Activated naive CD8-positive, alpha-beta T cell treated with anti-CD3 and anti-CD28 coated beads, Interleukin-2, amount 50 U/mL, for 24 hours (primary cell): ENCODE results near the gene PRXL2C.
"Not testable (repeated sequence)": the region's sequence is repeated elsewhere in the genome, so short reads cannot be mapped to it uniquely, and the experiment has no call there.

Source experiments
- ATAC-seq: fragments of 150-1000 bp; cut with Tn5 transposase; one replicate; pipeline ENCODE4 v1.10.0; 2021
- DNase-seq: peaks from one replicate; pipeline ENCODE4 v3.0.0; 2021
- H3K27ac Mint-ChIP-seq: one replicate; pipeline ENCODE4 v1.8.0; 2021; ENCODE audit warnings: mild to moderate bottlenecking, mixed read lengths
- H3K27me3 Mint-ChIP-seq: one replicate; pipeline ENCODE4 v1.8.0; 2021; ENCODE audit warnings: mixed read lengths
- H3K36me3 Mint-ChIP-seq: one replicate; pipeline ENCODE4 v1.8.0; 2021; ENCODE audit warnings: low read depth, mixed read lengths
- H3K4me1 Mint-ChIP-seq: one replicate; pipeline ENCODE4 v1.8.0; 2021; ENCODE audit warnings: mixed read lengths
- H3K4me3 Mint-ChIP-seq: one replicate; pipeline ENCODE4 v1.8.0; 2021; ENCODE audit warnings: mild to moderate bottlenecking, moderate library complexity, mixed read lengths
- H3K9me3 Mint-ChIP-seq: one replicate; pipeline ENCODE4 v1.8.0; 2021; ENCODE audit warnings: mixed read lengths

Gene PRXL2C, protein sequence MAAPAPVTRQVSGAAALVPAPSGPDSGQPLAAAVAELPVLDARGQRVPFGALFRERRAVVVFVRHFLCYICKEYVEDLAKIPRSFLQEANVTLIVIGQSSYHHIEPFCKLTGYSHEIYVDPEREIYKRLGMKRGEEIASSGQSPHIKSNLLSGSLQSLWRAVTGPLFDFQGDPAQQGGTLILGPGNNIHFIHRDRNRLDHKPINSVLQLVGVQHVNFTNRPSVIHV

DNA sequence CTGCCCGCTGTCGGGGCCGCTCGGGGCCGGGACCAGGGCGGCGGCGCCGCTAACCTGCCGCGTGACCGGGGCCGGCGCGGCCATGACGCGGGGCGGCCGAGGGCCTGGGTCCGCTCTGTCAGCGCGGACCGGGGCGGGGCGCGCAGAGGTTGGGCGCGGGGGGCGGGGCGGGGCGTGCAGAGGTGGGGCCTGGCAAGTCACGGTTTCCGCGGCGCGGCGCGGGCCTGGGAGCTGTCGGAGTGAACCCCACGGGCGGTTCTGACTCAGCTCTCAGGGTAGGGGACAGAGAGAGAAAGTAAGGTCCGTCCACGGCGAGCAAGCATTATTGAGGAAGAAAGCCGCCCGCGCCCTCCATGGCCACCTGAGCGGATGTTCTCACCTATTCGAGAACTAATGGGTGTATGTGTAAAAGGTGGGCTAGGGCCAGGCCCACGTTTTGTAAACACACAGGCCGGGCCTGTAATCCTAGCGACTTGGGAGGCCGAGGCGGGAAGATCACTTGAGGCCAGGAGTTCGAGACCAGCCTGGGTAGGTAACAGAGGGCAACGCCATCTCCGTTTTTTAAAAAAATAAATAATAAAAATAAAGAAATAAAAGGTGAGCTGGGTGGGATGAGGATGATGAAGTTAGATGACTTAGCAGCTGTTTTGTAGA lies at the start of gene PRXL2C:
Gene PRXL2C, minus strand, starts transcription at position 120 of the 654 bp plus-strand sequence. Its CDS starts 36 bp downstream, at position 84.
- Mint-ChIP-seq H3K4me1 (peaks cover 15% of the 10 kb centered on the region), H3K27me3 (no peaks in the 10 kb centered on the region), H3K9me3 (no peaks in the 10 kb centered on the region), H3K36me3 (no peaks in the 10 kb centered on the region), H3K4me3 (peak within 1 kb of the TSS; percentile 84), H3K27ac (peak within 1 kb of the TSS; percentile 77)
- DNase-seq (peak; percentile 81), ATAC-seq (peak; percentile 82)

DNA sequence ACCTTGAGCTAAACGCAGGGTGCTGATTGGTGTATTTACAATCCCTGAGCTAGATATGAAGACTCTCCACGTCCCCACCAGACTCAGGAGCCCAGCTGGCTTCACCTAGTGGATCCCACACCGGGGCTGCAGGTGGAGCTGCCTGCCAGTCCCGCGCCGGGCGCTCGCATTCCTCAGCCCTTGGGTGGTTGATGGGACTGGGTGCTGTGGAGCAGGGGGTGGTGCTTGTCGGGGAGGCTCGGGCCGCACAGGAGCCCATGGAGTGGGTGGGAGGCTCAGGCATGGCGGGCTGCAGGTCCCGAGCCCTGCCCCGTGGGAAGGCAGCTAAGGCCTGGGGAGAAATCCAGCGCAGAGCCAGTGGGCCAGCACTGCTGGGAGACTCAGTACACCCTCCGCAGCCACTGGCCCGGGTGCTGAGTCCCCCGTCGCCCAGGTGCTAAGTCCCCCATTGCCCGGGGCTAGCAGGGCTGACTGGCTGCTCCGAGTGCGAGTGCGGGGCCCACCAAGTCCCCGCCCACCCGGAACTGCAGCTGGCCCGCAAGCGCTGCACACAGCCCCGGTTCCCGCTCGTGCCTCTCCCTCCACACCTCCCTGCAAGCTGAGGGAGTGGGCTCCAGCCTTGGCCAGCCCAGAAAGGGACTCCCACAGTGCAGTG lies 45.7 kb upstream of the PRXL2C start:
- DNase-seq, H3K4me3 Mint-ChIP-seq, H3K4me1 Mint-ChIP-seq, ATAC-seq, H3K27me3 Mint-ChIP-seq, H3K27ac Mint-ChIP-seq: not testable (repeated sequence)
- Mint-ChIP-seq H3K9me3 (peaks cover 45% of the 10 kb centered on the region), H3K36me3 (peaks cover 11% of the 10 kb centered on the region)

DNA sequence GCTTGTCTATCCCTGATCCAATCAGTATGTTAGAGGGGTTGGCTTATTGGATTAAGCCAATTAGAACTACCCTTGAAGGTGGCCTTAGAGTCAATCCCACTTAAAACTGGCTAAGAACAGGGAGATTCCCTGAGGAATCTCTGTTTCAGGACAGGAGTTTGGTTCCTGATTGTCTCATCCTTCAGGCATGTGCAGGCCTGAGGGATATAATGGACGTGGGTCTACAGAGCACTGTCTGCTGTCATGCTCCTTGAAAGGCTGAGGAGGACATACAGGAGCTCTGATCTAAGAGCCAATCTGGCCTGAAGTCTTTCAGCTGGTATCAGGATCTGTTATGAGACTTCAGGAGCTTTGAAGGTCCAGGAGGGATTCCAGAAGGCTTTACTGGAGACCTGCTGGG lies 36.2 kb upstream of the PRXL2C start:
- DNase-seq (no peak), ATAC-seq (no peak)
- H3K4me1 Mint-ChIP-seq = peaks cover 3% of the 10 kb centered on the region
- peaks cover 26% of the 10 kb centered on the region for H3K9me3 Mint-ChIP-seq
- no peak overlapping the region for H3K27ac Mint-ChIP-seq
- H3K27me3 Mint-ChIP-seq = peaks cover 9% of the 10 kb centered on the region
- no peak overlapping the region for H3K4me3 Mint-ChIP-seq
- H3K36me3 Mint-ChIP-seq = peaks cover 7% of the 10 kb centered on the region

GRCh38 chr9:96688745-96689464 lies 33.8 kb upstream of the PRXL2C start:
- ATAC-seq (no peak), DNase-seq (no peak)
- Mint-ChIP-seq H3K36me3 (peaks cover 6% of the 10 kb centered on the region), H3K9me3 (peaks cover 19% of the 10 kb centered on the region), H3K4me3 (no peak overlapping the region), H3K27me3 (peaks cover 8% of the 10 kb centered on the region), H3K27ac (no peak overlapping the region), H3K4me1 (peaks cover 5% of the 10 kb centered on the region)

DNA sequence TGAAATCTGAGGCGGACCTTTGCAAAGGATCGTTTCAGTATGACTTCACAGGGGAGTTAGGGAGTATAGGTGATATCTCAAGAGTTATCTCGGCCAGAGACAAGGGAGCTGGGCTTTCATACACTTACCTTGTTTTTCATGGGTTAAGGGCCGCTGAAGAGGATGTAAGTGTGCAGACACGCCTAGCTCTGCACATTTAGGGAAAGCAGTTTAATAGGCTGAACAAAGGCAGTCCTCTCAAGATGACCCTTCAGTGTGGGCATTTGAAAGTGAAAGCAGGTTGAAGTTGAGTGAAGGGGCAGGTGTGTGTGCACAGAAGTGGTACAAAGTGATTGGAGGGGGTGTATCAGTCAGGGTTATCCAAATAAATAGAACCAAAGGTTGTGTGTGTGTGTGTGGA lies 33.1 kb upstream of the PRXL2C start:
- Mint-ChIP-seq H3K4me1 (peaks cover 5% of the 10 kb centered on the region), H3K36me3 (peaks cover 3% of the 10 kb centered on the region), H3K9me3 (peaks cover 15% of the 10 kb centered on the region), H3K27me3 (peaks cover 8% of the 10 kb centered on the region), H3K4me3 (no peak overlapping the region), H3K27ac (no peak overlapping the region)
- ATAC-seq (no peak), DNase-seq (no peak)

DNA sequence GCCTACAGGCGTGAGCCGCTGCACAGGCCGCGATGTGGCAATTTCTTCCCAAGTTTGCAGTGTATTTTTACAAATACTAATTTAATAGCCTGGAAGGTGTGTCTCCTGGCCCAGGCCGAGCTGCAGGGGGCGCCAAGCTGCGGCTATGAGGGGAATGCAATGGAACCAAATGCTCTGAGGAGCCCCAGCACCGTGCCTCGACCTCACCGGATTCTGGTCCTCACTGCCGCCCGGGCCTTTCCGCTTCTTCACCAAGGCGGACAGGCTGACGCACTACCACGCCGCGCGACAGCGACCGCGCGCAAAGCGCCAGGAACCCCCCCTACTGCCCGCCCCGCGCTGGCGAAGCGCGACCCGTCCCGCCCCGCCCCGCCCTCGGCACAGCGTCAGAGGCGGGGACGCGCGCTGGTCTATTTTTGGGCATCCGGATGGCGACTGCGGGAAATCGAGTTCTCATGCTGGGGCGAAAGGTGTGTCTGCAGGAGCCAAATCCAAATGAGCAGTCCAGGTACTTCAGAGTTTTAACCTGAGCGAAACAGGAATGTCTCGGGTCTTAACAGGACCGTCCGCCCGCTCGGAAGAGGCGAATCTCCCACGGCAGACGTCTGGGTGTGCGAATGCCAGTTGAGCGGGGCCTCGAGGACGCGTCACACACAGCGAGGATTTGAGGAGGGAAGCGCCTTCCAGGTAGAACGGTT lies 31.7 kb upstream of the PRXL2C start:
- H3K36me3 Mint-ChIP-seq = peaks cover 3% of the 10 kb centered on the region
- H3K4me3 Mint-ChIP-seq = peak overlapping the region; percentile 78
- ATAC-seq (peak; percentile 99), DNase-seq (peak; percentile 76)
- peaks cover 13% of the 10 kb centered on the region for H3K9me3 Mint-ChIP-seq
- peaks cover 5% of the 10 kb centered on the region for H3K4me1 Mint-ChIP-seq
- H3K27me3 Mint-ChIP-seq = peaks cover 8% of the 10 kb centered on the region
- H3K27ac Mint-ChIP-seq = no peak overlapping the region

DNA sequence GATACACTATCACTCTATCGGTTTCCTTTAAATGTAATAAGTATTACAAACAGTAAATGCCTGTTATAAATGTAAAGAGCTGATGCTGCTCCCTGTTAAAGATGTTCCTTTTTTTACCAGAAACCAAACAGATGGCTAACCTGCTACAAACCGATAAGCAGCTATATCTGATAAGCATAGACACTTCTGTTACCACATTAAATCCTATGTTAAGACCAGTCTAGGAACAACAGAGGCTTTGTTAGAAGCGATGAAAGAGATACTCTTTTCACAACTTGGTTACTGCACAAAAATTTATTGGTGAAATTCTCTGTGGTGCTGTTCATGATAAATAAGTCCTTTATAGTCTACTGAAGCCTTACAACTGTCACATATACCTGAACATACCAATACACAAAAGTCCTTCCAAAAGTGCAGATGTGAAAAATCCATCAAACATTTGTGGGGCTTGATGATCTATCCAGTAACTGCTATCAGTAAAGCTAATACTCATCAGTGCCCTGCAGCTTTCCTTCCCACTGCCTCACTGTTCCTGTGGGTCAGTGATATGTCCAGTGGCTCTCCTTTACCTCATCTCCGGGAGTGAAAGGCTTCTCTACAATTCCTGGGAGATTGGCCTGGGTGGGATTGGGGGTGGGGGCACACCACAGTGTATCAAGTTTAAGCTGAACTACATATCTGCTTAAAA lies 25.8 kb upstream of the PRXL2C start:
- H3K36me3 Mint-ChIP-seq = no peaks in the 10 kb centered on the region
- no peak overlapping the region for H3K27ac Mint-ChIP-seq
- H3K27me3 Mint-ChIP-seq = peaks cover 2% of the 10 kb centered on the region
- peaks cover under 1% of the 10 kb centered on the region for H3K4me1 Mint-ChIP-seq
- no peak overlapping the region for H3K4me3 Mint-ChIP-seq
- no peak for DNase-seq
- no peak for ATAC-seq
- no peaks in the 10 kb centered on the region for H3K9me3 Mint-ChIP-seq

DNA sequence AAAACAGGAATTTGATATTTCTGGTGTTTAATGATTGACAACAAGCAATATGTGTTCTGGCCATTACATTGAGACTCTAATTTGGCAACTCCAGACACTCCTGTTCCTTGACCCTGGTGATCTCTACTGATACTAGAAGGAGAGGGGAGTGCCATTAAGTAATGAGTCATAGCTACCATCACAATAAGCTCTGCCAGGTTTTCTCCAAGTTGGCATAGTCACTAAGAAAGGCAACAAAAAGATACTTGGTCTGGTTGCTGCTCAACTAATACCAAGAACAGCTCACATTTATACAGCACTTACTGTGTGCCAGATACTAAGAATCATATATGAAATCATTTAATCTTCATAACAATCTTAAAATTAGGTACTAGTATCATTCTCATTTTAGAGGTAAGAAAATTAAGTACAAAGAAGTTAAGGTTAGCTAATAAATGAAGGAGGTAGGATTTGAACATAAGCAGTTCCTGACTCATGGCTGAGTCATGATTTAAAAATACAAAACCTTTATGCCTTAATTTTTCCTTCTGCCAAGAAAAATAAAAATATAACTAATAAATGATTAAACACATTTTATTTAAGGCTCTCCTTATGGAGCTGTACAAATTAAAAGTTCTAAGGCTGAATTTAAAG lies 19.9 kb upstream of the PRXL2C start:
- ATAC-seq = no peak
- Mint-ChIP-seq H3K4me3 (no peak overlapping the region), H3K4me1 (peaks cover 2% of the 10 kb centered on the region), H3K9me3 (no peaks in the 10 kb centered on the region), H3K27me3 (peaks cover 8% of the 10 kb centered on the region), H3K27ac (no peak overlapping the region), H3K36me3 (no peaks in the 10 kb centered on the region)
- DNase-seq = no peak

GRCh38 chr9:96673786-96674185 lies 18.7 kb upstream of the PRXL2C start:
- not testable (repeated sequence) for H3K4me1 Mint-ChIP-seq, H3K9me3 Mint-ChIP-seq, DNase-seq, H3K36me3 Mint-ChIP-seq, ATAC-seq, H3K27ac Mint-ChIP-seq, H3K27me3 Mint-ChIP-seq, H3K4me3 Mint-ChIP-seq

DNA sequence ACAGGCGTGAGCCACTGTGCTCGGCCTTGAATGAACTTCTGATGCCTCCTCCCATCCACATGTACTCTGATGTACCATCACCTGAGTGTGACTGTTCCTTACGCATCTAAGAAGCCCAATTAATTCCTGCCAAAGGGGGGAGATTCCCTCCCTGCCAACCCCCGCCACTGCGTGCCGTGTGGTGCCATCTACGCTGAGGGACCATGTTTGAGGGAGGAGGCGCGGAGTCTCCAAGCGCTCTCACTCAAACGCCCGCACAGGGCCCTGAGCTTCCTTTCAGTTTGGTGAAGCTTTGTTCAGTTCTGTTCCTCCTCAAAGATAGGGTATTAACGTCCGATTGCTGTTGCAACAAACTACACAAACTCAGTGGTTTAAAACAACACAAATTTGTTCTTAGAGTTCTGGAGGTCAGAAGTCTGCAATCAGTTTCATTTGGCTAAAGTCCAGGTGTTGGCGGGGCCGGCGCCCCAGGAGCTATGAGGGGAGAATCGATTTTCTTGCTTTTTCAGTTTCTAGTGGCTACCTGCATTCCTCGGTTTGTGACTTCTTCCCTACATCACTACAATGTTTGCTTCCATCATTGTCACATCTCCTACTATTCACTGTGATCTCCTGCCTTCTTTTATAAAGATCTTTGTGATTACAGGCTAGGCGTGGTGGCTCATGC lies 13.9 kb upstream of the PRXL2C start:
- no peak for DNase-seq
- Mint-ChIP-seq H3K27me3 (peaks cover 8% of the 10 kb centered on the region), H3K9me3 (no peaks in the 10 kb centered on the region), H3K4me3 (no peak overlapping the region), H3K4me1 (peaks cover 2% of the 10 kb centered on the region), H3K36me3 (no peaks in the 10 kb centered on the region), H3K27ac (no peak overlapping the region)
- no peak for ATAC-seq

DNA sequence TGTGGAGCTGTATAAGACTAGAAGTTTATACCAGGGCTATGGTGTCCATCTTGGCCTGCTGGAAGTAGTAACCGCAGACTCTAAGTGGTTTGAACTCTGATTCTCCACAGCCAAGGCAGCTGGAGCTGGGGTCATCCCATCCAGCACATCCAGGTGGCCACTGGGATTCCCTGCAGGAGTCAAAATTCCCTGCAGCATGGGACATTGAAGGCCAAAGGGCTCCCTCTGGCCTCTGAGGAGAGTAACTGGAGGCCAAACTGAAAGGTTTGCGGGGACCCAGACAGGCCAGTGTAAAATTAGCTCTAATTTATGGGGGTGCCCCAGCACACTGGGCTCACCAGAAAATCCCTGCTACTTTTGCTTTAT lies 12.2 kb upstream of the PRXL2C start:
- H3K27me3 Mint-ChIP-seq = peaks cover 10% of the 10 kb centered on the region
- ATAC-seq (no peak), DNase-seq (no peak)
- no peaks in the 10 kb centered on the region for H3K36me3 Mint-ChIP-seq
- H3K4me3 Mint-ChIP-seq = no peak overlapping the region
- H3K4me1 Mint-ChIP-seq = peaks cover 2% of the 10 kb centered on the region
- no peak overlapping the region for H3K27ac Mint-ChIP-seq
- no peaks in the 10 kb centered on the region for H3K9me3 Mint-ChIP-seq

DNA sequence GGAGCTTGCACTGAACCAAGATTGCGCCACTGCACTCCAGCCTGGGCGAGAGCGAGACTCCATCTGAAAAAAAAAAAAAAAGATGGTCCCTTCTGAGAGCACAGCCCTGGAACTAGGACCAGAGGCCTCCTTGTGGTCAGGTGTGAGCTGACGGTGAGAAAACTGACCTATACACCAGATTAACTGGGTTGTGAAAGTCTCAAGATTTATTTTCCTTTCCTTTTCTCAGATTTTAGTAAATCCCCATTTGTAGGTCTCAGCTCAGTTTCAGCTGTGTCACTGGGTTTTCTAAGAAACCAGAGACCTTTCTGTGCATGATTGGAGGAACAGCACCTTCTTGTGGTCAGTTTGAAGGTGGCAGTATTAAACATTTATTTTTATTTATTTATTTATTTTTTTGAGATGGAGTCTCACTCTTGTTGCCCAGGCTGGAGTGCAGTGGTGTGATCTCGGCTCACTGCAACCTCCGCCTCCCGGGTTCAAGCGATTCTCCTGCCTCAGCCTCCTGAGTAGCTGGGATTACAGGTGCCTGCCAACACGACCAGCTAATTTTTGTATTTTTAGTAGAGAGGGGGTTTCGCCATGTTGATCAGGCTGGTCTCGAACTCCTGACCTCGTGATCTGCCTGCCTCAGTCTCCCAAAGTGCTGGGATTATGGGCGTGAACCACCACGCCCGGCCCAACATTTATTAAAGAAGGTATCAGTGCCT lies 11.7 kb upstream of the PRXL2C start:
- ATAC-seq = peak; percentile 54
- H3K27ac Mint-ChIP-seq, H3K36me3 Mint-ChIP-seq, H3K4me3 Mint-ChIP-seq, DNase-seq, H3K4me1 Mint-ChIP-seq, H3K9me3 Mint-ChIP-seq: not testable (repeated sequence)
- H3K27me3 Mint-ChIP-seq = peaks cover 10% of the 10 kb centered on the region

DNA sequence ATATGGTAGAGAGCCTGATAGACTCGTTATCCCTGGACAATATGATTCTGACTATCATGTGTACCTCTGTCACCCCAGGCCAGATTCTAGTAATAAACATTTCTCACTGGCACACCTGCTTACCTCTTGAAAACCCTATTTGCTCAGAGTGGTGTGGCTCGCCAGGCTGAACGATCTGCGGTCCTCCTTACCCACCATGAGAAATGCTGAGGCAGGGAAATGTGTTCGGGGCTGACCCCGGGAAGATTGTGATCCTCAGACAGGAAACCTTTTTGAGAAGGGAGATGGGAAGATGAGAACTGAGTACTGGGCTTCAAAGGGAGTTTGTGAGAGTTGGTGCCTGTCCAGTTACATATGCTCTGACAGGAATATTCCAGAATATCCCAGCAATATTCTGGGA lies 10.7 kb upstream of the PRXL2C start:
- no peak overlapping the region for H3K27ac Mint-ChIP-seq

More for the DNA sequence above, 10.7 kb upstream of the PRXL2C start:
- Mint-ChIP-seq H3K4me1 (peaks cover 2% of the 10 kb centered on the region), H3K4me3 (no peak overlapping the region), H3K9me3 (no peaks in the 10 kb centered on the region), H3K36me3 (no peaks in the 10 kb centered on the region), H3K27me3 (peaks cover 10% of the 10 kb centered on the region)
- ATAC-seq (no peak), DNase-seq (no peak)
